Activated CD8-positive, alpha-beta T cell treated with anti-CD3 and anti-CD28 coated beads for 36 hours (primary cell): ENCODE measurements around the gene PRPF40B. TPM values are rescaled to one million over a fixed set of nuclear protein-coding genes. Genes with fewer than 3 reads are reported as not detected.

Source experiments
- ATAC-seq: fragments of 200-7000 bp; cut with Tn5 transposase; one replicate; pipeline ENCODE4 v1.10.0; 2021; ENCODE audit warnings: mild to moderate bottlenecking, moderate library complexity
- CTCF ChIA-PET: fragments of 350-600 bp; sonication (Branson Sonifier 250); formaldehyde crosslinking; loops from one replicate; lab custom pipeline; 2021; ENCODE audit warnings: antibody characterized with exemption; lab: Charles Lee
- POLR2A ChIA-PET: fragments of 350-600 bp; sonication (Branson Sonifier 250); formaldehyde crosslinking; loops from one replicate; lab custom pipeline; 2021; ENCODE audit warnings: antibody characterized with exemption; lab: Charles Lee
- DNase-seq: peaks from one replicate; pipeline ENCODE4 v3.0.0-alpha.2; 2020
- H3K27ac Mint-ChIP-seq: one replicate; pipeline ENCODE4 v1.8.0; 2021; ENCODE audit warnings: mild to moderate bottlenecking, mixed read lengths
- H3K27me3 Mint-ChIP-seq: one replicate; pipeline ENCODE4 v1.8.0; 2021; ENCODE audit warnings: mixed read lengths
- H3K36me3 Mint-ChIP-seq: one replicate; pipeline ENCODE4 v1.8.0; 2021; ENCODE audit warnings: low read depth, mixed read lengths
- H3K4me1 Mint-ChIP-seq: one replicate; pipeline ENCODE4 v1.8.0; 2021; ENCODE audit warnings: low read depth, mixed read lengths
- H3K4me3 Mint-ChIP-seq: one replicate; pipeline ENCODE4 v1.8.0; 2021; ENCODE audit warnings: mild to moderate bottlenecking, moderate library complexity, mixed read lengths
- H3K9me3 Mint-ChIP-seq: one replicate; pipeline ENCODE4 v1.8.0; 2021; ENCODE audit warnings: mixed read lengths
- intact Hi-C: fragments of 100-400 bp; cut with micrococcal nuclease; formaldehyde crosslinking; loops from one replicate; pipeline ENCODE4 v1.10.0; 2022
- total RNA-seq, 2 experiments: library from RNA; stranded (reverse); gene quantifications; one replicate each; pipeline ENCODE4 v1.2.3, GENCODE V29; 2021
- TF ChIP-seq, protein P1 (sequence below): fragments of 200-600 bp; IDR thresholded peaks from one replicate; pipeline ENCODE4 v1.8.0; 2022; ENCODE audit warnings: antibody characterized with exemption, mild to moderate bottlenecking

The PRPF40B gene
- total RNA-seq, 2 experiments from 2014 or later = 4.9 to 5.6 TPM

GRCh38 chr12:49655595-49656236 is 32.4 kb downstream of the PRPF40B start:
- Mint-ChIP-seq H3K27me3 (no peaks in the 10 kb centered on the region), H3K4me1 (peaks cover 23% of the 10 kb centered on the region), H3K4me3 (no peak overlapping the region), H3K27ac (peak overlapping the region; percentile 42), H3K36me3 (peaks cover 38% of the 10 kb centered on the region), H3K9me3 (no peaks in the 10 kb centered on the region)
- ATAC-seq (no peak), DNase-seq (no peak)
- intact Hi-C loops = no loop called here
- CTCF ChIA-PET = interaction anchor here (0.6 to 25.4 kb wide), 10 partner anchors 8 to 86 kb away, joined by 3 to 556 read pairs (median 4); partner anchors contain the start of genes FMNL3 and TMBIM6
- TF ChIP-seq, protein P1, sequence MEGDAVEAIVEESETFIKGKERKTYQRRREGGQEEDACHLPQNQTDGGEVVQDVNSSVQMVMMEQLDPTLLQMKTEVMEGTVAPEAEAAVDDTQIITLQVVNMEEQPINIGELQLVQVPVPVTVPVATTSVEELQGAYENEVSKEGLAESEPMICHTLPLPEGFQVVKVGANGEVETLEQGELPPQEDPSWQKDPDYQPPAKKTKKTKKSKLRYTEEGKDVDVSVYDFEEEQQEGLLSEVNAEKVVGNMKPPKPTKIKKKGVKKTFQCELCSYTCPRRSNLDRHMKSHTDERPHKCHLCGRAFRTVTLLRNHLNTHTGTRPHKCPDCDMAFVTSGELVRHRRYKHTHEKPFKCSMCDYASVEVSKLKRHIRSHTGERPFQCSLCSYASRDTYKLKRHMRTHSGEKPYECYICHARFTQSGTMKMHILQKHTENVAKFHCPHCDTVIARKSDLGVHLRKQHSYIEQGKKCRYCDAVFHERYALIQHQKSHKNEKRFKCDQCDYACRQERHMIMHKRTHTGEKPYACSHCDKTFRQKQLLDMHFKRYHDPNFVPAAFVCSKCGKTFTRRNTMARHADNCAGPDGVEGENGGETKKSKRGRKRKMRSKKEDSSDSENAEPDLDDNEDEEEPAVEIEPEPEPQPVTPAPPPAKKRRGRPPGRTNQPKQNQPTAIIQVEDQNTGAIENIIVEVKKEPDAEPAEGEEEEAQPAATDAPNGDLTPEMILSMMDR = no peak
- POLR2A ChIA-PET = interaction anchor here (0.9 to 1.2 kb wide), 4 partner anchors 14 to 70 kb away, joined by 3 to 4 read pairs (median 3); no protein-coding TSS in a partner anchor

DNA sequence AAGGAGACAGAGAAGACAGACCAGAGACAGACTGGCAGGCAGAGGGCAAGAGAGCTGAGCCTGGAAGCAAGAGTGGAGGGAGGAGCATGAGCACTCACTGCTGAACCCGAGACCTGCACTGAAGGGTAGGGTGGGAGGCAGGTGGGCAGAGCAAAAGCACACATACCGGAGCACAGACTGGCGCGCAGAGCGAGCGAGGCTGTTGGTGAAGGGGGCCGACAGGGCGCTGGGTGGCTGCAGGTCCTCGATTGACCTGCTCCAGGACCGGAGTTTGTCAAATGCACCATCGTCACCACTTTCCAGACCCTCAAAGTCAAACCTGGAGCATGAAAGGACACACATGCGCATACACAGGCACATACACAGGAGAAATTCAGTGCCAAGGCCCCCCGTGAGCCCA is 34.9 kb downstream of the PRPF40B start:
- Mint-ChIP-seq H3K36me3 (peaks cover 55% of the 10 kb centered on the region), H3K4me1 (peaks cover 49% of the 10 kb centered on the region), H3K27ac (peak overlapping the region; percentile 3), H3K27me3 (no peaks in the 10 kb centered on the region), H3K9me3 (no peaks in the 10 kb centered on the region), H3K4me3 (no peak overlapping the region)
- TF ChIP-seq, protein P1 = no peak
- POLR2A ChIA-PET = interaction anchor here (0.7 to 0.8 kb wide), 2 partner anchors 10 to 206 kb away, joined by 3 read pairs; no protein-coding TSS in a partner anchor
- ATAC-seq (no peak), DNase-seq (no peak)
- CTCF ChIA-PET = interaction anchor here (1.3 to 25.4 kb wide), 3 partner anchors 21 to 52 kb away, joined by 3 to 556 read pairs (median 4); partner anchors contain the start of gene FMNL3
- intact Hi-C loops = no loop called here

GRCh38 chr12:49659753-49660152 is 36.4 kb downstream of the PRPF40B start:
- intact Hi-C loops = loop anchor here (5.0 kb wide), 1 partner anchor 43 kb away; no protein-coding TSS in a partner anchor
- peaks cover 62% of the 10 kb centered on the region for H3K4me1 Mint-ChIP-seq

DNA sequence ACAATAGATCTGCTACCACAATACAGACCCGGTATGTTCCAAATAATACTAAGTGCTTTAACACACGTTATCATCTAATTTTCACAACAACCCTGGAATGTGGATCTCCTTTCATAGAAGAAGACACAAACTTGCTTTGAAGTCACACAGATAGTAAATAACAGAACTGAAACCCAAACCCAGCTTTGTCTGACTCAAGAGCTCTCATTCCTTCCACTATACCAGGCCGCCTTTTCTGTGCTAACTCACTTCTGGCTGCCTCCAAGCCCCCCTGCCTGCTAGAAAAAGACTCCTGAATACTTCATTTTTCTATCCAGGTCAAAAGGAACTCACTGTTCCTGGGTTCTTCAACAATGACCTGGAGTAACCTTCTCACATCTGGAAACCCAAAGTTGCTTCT is 37.8 kb downstream of the PRPF40B start:
- peak; percentile 50 for DNase-seq
- H3K9me3 Mint-ChIP-seq = no peaks in the 10 kb centered on the region
- peaks cover 70% of the 10 kb centered on the region for H3K4me1 Mint-ChIP-seq
- TF ChIP-seq, protein P1 = no peak
- ChIA-PET CTCF (interaction anchor here (0.8 to 4.9 kb wide), 8 partner anchors 10 to 80 kb away, joined by 3 to 27 read pairs (median 4); partner anchors contain the start of gene TMBIM6), POLR2A (interaction anchor here (0.9 to 5.1 kb wide), 5 partner anchors 8 to 42 kb away, joined by 3 to 24 read pairs (median 4); no protein-coding TSS in a partner anchor)
- peaks cover 52% of the 10 kb centered on the region for H3K36me3 Mint-ChIP-seq
- ATAC-seq = peak; percentile 49
- H3K27ac Mint-ChIP-seq = peak overlapping the region; percentile 97
- intact Hi-C loops = loop anchor here (5.0 kb wide), 1 partner anchor 41 kb away; no protein-coding TSS in a partner anchor
- no peak overlapping the region for H3K4me3 Mint-ChIP-seq
- no peaks in the 10 kb centered on the region for H3K27me3 Mint-ChIP-seq

More at GRCh38 chr12:49659753-49660152, 36.4 kb downstream of the PRPF40B start:
- no peak for ATAC-seq
- no peak for DNase-seq
- TF ChIP-seq, protein P1 = no peak
- CTCF ChIA-PET = interaction anchor here (0.9 to 4.9 kb wide), 7 partner anchors 11 to 118 kb away, joined by 3 to 27 read pairs (median 5); no protein-coding TSS in a partner anchor
- POLR2A ChIA-PET = interaction anchor here (0.9 to 5.1 kb wide), 4 partner anchors 11 to 88 kb away, joined by 3 to 24 read pairs (median 4); no protein-coding TSS in a partner anchor
- Mint-ChIP-seq H3K36me3 (peaks cover 51% of the 10 kb centered on the region), H3K27me3 (no peaks in the 10 kb centered on the region), H3K4me3 (no peak overlapping the region), H3K27ac (no peak overlapping the region), H3K9me3 (no peaks in the 10 kb centered on the region)
